Measurements from ENCODE around the gene CELF4.

- TF ChIP-seq CTCF (IDR thresholded peaks at IDR 0.05) = no peak
- TF ChIP-seq POLR2A (IDR thresholded peaks at IDR 0.05) = no peak
Measured at GRCh38 chr18:37412333-37412732, 153.3 kb downstream of the CELF4 start.

All from breast epithelium (tissue), 3 donors.